ENCODE measurements around the gene CALN1.
"Not testable (repeated sequence)": the region's sequence is repeated elsewhere in the genome, so short reads cannot be mapped to it uniquely, and the experiment has no call there.

CALN1 gene

DNA sequence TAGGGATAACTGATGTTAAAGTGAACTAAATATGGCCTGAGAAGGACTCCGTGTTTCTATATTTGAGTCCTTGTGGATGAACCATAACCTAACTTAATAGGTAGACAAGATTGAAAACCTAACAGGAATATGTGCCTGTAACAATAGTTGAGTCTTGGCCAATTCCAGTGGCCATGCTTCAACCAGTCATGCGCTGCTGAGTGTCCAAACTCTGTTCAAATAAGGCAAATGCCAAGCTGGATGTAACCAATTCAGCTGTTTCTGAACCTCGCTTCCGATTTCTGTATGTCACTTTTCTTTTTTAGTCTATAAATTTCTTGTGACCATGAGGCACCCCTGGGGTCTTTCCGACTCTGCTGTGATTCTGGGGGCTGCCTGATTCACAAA is 672.0 kb downstream of the CALN1 start:
- no peak for DNase-seq (ENCODE audit: low spot score)

GRCh38 chr7:71739520-71740173 is 672.5 kb downstream of the CALN1 start:
- no peak for DNase-seq (ENCODE audit: low spot score)

DNA sequence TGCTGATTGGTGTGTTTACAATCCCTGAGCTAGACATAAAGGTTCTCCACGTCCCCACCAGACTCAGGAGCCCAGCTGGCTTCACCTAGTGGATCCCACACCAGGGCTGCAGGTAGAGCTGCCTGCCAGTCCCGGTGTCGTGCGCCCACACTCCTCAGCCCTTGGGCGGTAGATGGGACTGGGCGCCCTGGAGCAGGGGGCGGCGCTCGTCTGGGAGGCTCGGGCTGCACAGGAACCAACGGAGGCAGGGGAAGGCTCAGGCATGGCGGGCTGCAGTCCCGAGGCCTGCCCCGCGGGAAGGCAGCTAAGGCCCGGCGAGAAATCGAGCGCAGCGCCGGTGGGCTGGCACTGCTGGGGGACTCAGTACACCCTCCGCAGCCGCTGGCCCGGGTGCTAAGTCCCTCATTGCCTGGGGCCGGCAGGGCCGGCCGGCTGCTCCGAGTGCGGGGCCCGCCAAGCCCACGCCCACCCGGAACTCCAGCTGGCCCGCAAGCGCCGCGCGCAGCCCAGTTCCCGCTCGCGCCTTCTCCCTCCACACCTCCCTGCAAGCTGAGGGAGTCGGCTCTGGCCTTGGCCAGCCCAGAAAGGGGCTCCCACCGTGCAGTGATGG is 674.1 kb downstream of the CALN1 start:
- not testable (repeated sequence) for DNase-seq (ENCODE audit: low spot score)

- DNase-seq (ENCODE audit: low spot score) = peak; percentile 60
These were observed 676.1 kb downstream of the CALN1 start for GRCh38 chr7:71735961-71736556.

DNA sequence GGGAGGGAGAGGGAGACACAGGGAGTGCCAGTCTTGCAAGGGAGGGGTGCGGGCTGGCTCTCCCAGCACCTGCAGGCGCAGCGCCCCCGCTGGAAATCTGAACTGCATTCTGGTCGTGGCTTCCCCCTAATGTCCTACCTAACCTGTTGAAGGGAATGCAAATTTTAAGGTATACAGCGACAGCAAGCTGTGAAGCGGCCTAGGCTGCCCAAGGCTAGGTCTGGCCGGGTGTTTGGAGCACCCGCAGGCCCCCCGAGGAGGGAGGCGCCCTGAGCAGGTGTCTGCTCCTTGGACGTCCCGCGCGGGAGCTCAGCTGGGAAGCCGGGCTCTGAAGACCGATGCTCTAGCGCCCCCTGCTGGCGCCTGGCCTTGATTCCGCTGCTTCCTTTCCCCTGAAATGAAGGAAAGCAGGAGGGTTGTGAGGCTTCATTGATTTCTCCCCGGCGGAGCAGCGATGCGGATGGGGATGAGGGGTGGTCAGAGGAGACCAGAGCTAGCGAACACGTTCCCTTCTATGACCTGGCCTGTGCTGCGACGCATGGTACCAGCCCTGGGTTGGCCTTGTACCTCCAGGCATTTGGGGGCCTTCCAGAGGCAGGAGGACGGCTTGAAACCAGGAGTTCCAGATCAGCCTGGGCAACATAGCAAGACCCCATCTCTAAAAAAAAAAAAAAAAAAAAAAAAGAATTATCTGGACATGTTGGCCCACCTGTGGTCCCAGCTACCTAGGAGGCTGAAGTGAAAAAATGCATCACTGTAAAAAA is 678.8 kb downstream of the CALN1 start:
- DNase-seq (ENCODE audit: low spot score) = peak; percentile 68

GRCh38 chr7:71731740-71732139 is 680.4 kb downstream of the CALN1 start:
- DNase-seq (ENCODE audit: low spot score) = no peak
